Frontal cortex (tissue), 1 donor: ENCODE data around the gene OR9G4. TPM values are rescaled to one million over a fixed set of nuclear protein-coding genes. Genes with fewer than 3 reads are reported as not detected.

Experiments used
- small RNA-seq: library from RNA; depleted of rRNA; stranded (forward); fragments of <200 nt; gene quantifications from one replicate; pipeline ENCODE3, GENCODE V24; 2014
- total RNA-seq: library from RNA; depleted of rRNA; stranded (reverse); fragments of >200 nt; gene quantifications from one replicate; pipeline ENCODE4 v1.2.3, GENCODE V29; 2014

Gene OR9G4
- total RNA-seq, 1 donor from 2014 or later: not detected

Small RNA genes within 50 kb of the gene (small RNA-seq; reads per million reads assigned to genes)
- not detected for gene AP001803.1
- not detected for gene MIR6128

Other genes starting within 250 kb of the OR9G4 start
- not detected for gene OR5M11, start 205.4 kb downstream of the OR9G4 start, total RNA-seq
- gene OR5M10, start 171.0 kb downstream of the OR9G4 start, total RNA-seq: not detected
- not detected for gene OR5M1, start 133.8 kb downstream of the OR9G4 start, total RNA-seq
- not detected for gene OR5AP2, start 106.3 kb downstream of the OR9G4 start, total RNA-seq
- gene OR5AR1, start 85.0 kb downstream of the OR9G4 start, total RNA-seq: not detected
- not detected for gene OR9G1, start 49.6 kb downstream of the OR9G4 start, total RNA-seq
- gene OR5AK2, start 240.2 kb upstream of the OR9G4 start, total RNA-seq: not detected